GM19025 (cell line): ENCODE results near the gene IDH2.
"Not testable (repeated sequence)": the region's sequence is repeated elsewhere in the genome, so short reads cannot be mapped to it uniquely, and the experiment has no call there.

Experiments used
- ATAC-seq: cut with Tn5 transposase; IDR thresholded peaks from one replicate; pipeline ENCODE4 v1.9.1; 2021; ENCODE audit warnings: mild to moderate bottlenecking, low read depth, moderate library complexity; ENCODE audit not compliant: unreplicated experiment

The IDH2 gene

GRCh38 chr15:90101969-90102890 is at the start of gene IDH2:
Gene IDH2 (minus strand): TSS chr15:90102468. CDS start chr15:90102390, 78 bp downstream.
- ATAC-seq: peak; percentile 70

- not testable (repeated sequence) for ATAC-seq
These were observed 48.3 kb upstream of the IDH2 start for GRCh38 chr15:90150551-90150950.

DNA sequence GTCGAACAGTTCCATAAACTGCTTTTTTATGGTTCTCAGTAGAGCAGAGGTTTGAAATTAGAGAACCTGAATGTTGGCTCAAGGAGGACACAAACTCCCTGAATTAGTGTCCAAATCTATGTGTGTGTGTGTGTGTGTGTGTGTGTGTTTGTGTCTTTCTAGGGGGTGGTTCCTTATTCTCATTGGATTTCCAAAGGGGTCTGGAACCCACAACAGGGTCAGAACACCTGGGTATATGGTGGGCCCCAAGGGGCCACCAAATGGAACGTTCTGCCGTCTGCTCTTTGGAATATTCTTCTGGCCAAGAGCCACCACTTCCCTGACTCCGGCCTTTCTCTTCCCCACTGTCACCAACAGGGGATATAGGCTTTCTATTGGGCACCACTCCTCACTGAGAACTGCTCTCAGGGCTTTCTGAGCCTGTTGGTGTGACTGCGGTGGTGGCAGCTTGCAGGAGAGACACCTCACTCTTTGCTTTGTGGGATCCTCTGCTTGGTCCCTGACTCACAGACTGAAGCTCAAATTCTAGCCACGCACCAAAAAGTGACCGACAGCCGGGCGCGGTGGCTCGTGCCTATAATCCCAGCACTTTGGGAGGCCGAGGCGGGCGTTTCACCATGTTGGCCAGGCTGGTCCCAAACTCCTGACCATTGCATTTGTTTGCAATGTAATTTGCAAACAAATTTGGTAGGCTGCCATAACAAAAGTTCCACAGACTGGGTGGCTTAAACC is 47.5 kb upstream of the IDH2 start:
- ATAC-seq: no peak

GRCh38 chr15:90146198-90146761 is 44.0 kb upstream of the IDH2 start:
- not testable (repeated sequence) for ATAC-seq

- no peak for ATAC-seq
These were observed 43.5 kb upstream of the IDH2 start for GRCh38 chr15:90145761-90146160.

DNA sequence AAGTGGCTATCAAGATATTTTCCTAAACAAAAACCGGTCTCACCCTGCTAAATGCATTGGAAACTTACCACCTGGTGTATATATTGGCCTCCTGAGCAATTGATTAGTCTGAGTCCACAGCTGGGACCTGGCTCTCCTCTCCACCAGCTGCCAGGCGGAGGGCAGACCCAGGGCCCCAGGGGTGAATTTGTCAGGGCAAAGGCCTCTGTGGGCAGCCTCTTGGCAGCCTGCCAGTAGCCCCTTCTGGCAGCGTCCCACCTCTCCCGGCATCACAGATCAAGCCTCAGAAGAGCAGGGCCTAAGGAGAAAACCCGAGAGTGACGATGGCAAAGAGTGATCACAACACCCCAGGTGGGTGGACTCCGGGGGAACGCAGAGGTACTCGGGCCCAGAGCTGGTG is 43.0 kb upstream of the IDH2 start:
- ATAC-seq: no peak

- peak; percentile 51 for ATAC-seq
These were observed 40.9 kb upstream of the IDH2 start for GRCh38 chr15:90143166-90143655.

GRCh38 chr15:90142216-90143165 is 40.2 kb upstream of the IDH2 start:
- ATAC-seq: no peak

DNA sequence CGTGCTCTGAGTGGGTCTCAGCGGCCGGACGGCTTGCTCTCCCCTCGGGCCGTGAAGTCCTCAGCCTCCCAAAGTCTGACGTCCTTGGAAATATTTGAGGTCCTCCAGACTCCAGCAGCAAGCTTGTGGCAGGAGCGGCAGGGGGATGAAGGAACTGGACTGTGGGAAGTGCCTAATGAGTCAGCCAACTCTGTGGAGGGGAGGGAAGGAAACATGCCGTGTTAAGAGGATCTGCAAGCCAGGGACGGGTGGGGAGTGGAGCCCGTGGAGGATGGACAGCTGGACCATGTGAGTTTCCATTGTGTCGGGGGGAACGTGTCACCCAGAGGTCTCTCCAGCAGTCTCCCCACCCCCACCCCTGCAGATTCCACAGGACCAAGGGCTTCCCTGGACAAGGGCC is 39.4 kb upstream of the IDH2 start:
- no peak for ATAC-seq

GRCh38 chr15:90139549-90139948 is 37.3 kb upstream of the IDH2 start:
- ATAC-seq: not testable (repeated sequence)

- no peak for ATAC-seq
These were observed 36.0 kb upstream of the IDH2 start for GRCh38 chr15:90138071-90138833.

DNA sequence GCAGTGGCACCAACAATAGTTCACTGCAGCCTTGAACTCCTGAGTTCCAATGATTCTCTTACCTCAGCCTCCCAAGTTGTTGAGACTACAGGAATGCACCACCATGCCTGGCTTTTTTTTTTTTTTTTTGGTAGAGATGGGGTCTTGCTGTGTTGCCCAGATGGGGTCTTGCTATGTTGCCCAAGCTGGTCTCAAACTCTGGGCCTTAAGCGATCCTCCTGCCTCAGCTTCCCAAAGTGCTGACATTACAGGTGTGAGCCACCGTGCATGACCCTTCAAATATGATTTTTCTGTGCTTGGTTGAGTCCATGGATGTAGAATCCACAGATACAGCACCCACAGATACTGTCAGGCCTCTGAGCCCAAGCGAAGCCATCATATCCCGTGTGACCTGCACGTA is 30.2 kb upstream of the IDH2 start:
- no peak for ATAC-seq

- ATAC-seq: no peak
These were observed 29.6 kb upstream of the IDH2 start for GRCh38 chr15:90131848-90132247.

DNA sequence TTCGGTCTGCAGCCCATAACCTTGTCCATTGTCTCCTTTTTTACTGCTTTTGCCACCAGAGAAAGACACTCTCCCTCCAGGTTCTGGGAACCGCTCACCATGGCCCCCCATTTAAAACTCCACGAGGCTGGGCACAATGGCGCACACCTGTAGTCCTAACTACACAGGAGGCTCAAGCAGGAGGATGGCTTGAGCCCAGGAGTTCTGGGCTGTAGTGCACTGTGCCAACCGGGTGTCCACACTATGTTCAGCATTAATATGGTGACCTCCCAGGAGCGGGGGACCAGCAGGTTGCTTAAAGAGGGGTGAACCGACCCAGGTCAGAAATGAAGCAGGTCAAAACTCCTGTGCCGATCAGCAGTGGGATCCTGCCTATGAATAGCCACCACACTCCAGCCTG is 28.0 kb upstream of the IDH2 start:
- no peak for ATAC-seq

DNA sequence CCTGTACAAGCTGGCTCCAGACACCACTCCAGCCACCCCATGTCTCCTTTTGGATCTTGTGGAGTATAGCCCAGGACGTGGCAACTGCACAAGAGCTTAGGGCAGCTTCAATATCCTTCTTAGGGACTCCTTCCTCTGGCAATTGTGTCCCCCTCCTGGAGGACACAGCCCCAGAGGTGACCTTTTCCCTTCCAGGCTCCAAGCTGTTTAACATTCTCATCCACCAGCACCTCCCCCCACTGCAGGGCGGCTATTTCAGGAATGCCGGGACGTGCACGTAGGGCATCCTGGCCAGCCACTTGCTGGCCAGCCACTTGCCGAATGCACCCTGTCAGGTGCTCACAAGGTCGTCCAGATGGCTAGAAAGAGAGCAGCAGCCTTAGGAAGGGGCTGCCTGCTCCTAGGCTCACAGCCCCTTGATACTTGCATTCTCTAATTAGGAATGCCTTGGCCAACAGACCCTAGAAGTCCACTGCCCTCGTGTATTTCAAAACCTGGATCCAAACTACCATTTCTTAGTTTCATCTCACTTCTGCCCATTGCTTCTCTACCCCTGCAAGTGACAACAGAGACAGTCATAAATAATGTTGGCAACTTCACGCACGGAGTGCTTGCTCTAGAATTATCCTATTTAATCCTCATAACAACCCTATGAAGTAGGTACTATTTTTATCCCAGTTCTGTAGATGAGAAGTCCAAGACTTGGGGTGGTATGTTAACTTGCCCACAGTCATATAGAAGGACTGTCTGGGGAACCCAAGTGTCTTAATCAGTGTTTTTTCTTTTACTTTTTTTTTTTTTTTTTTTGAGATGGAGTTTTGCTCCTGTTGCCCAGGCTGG is 24.5 kb upstream of the IDH2 start:
- no peak for ATAC-seq

- ATAC-seq: no peak
These were observed 23.8 kb upstream of the IDH2 start for GRCh38 chr15:90126022-90126421.

DNA sequence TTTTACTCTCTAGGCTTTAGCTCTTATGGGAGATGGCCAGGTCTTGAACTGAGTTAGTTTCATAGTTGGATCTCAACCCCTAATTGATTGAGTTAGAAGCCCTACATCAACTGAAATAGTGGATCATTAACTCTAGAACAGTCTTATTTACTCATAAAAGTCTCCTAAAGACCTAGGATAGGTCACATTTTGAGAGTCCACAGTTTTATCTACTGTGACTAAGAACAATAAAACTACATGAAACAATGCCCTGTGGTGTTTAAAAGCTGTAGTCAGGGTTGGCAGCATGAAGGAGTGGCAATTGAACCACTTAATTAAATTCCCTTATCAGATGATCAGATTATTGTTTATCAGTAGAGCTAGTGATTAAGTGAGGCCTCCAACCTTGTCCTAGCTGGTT is 22.2 kb upstream of the IDH2 start:
- ATAC-seq: no peak

GRCh38 chr15:90121086-90121485 is 18.8 kb upstream of the IDH2 start:
- ATAC-seq: no peak
